Measurements from ENCODE around the gene DNAJA4.
A peak's percentile ranks its signal among the peaks of the same experiment; 100 is the strongest.

Gene DNAJA4

GRCh38 chr15:78255421-78256043 is 8.8 kb upstream of the DNAJA4 start (continued):
- no peak for TF ChIP-seq CTCF (tag by site-specific recombination; IDR thresholded peaks at IDR 0.05)
- no peak for TF ChIP-seq ZNF600 (tag by site-specific recombination; IDR thresholded peaks at IDR 0.05)
- peak; percentile 74; the same call in 1 of the 2 replicates for TF ChIP-seq ZNF394 (tag by site-specific recombination; IDR thresholded peaks at IDR 0.05; ENCODE audit: borderline replicate concordance)
- TF ChIP-seq ZBTB1 (tag by site-specific recombination; IDR thresholded peaks at IDR 0.05) = no peak
- TF ChIP-seq ZNF558 (tag by site-specific recombination; IDR thresholded peaks at IDR 0.05) = 0 out of 2 replicates have a peak, but pooled peaks have one; percentile 22

- Histone ChIP-seq H3K4me3 (ENCODE audit: low read depth, low read length) (no peak overlapping the region), H3K9me3 (ENCODE audit: control insufficient read depth, insufficient read depth, low read depth, low read length) (no peaks in the 10 kb centered on the region), H3K4me1 (ENCODE audit: control insufficient read depth, insufficient read depth, low read length) (no peaks in the 10 kb centered on the region), H3K36me3 (ENCODE audit: control insufficient read depth in 2 of 2, insufficient read depth in 1 of 2, low read length in 2 of 2) (no peaks in the 10 kb centered on the region), H3K27ac (ENCODE audit: extremely low read depth, low read depth, low read length) (no peak overlapping the region)
- CTCF ChIA-PET = interaction anchor here (0.6 to 6.9 kb wide), 2 partner anchors 15 to 19 kb away, joined by 4 to 48 read pairs; no protein-coding TSS in a partner anchor
- POLR2A ChIA-PET = interaction anchor here (1.1 kb wide), 1 partner anchor 44 kb away, joined by 3 read pairs; the partner anchor contains the start of gene SKIC8
- TF ChIP-seq ZNF311 (tag by site-specific recombination; IDR thresholded peaks at IDR 0.05; ENCODE audit: borderline replicate concordance) = no peak
- no peak for TF ChIP-seq ZNF530 (tag by site-specific recombination; IDR thresholded peaks at IDR 0.05; ENCODE audit: low read depth)
- TF ChIP-seq ZNF473 (tag by site-specific recombination; IDR thresholded peaks at IDR 0.05) = no peak
- no peak for TF ChIP-seq ZNF132 (tag by site-specific recombination; IDR thresholded peaks at IDR 0.05; ENCODE audit: borderline replicate concordance)
- TF ChIP-seq, protein P1, sequence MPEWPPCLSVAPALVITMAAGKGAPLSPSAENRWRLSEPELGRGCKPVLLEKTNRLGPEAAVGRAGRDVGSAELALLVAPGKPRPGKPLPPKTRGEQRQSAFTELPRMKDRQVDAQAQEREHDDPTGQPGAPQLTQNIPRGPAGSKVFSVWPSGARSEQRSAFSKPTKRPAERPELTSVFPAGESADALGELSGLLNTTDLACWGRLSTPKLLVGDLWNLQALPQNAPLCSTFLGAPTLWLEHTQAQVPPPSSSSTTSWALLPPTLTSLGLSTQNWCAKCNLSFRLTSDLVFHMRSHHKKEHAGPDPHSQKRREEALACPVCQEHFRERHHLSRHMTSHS (tag by site-specific recombination; IDR thresholded peaks at IDR 0.05) = no peak
- no peak for TF ChIP-seq ZFP37 (tag by site-specific recombination; IDR thresholded peaks at IDR 0.05)
- no peak for TF ChIP-seq ZNF157 (tag by site-specific recombination; IDR thresholded peaks at IDR 0.05)
- TF ChIP-seq TCF7L2 (IDR thresholded peaks at IDR 0.05; ENCODE audit: borderline replicate concordance, low read depth, low read length) = no peak
- TF ChIP-seq ZNF266 (tag by site-specific recombination; IDR thresholded peaks at IDR 0.05; ENCODE audit: low read depth) = no peak
- TF ChIP-seq, protein P2, sequence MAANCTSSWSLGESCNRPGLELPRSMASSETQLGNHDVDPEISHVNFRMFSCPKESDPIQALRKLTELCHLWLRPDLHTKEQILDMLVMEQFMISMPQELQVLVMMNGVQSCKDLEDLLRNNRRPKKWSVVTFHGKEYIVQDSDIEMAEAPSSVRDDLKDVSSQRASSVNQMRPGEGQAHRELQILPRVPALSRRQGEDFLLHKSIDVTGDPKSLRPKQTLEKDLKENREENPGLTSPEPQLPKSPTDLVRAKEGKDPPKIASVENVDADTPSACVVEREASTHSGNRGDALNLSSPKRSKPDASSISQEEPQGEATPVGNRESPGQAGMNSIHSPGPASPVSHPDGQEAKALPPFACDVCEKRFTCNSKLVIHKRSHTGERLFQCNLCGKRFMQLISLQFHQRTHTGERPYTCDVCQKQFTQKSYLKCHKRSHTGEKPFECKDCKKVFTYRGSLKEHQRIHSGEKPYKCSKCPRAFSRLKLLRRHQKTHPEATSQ (tag by site-specific recombination; IDR thresholded peaks at IDR 0.05) = no peak
- no peak for TF ChIP-seq ZBTB8A (tag by site-specific recombination; IDR thresholded peaks at IDR 0.05)
- TF ChIP-seq ZNF654 (tag by site-specific recombination; IDR thresholded peaks at IDR 0.05; ENCODE audit: low read depth) = no peak
Observed at GRCh38 chr15:78256044-78256437, 8.3 kb upstream of the DNAJA4 start.

DNA sequence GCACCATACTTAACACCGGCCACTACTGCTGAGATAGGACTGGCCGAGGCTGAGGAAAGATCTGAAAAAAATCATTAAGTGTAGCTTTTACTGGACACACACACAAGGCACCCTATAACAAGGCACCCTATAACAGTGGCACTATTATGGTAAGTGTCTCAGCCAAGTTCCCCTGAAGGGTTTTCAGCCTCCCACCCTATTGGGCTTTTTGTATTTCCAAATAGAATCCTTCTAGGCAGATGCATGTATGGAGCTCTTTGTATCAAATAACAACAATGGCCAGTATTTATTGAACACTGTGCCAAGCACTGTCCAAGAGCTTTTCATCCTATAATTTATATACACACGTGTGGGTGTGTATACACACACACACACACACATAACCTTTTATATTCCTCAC is 6.7 kb upstream of the DNAJA4 start:
- ChIA-PET CTCF (interaction anchor here (0.6 to 2.2 kb wide), 9 partner anchors 10 to 145 kb away, joined by 3 to 18 read pairs (median 3); no protein-coding TSS in a partner anchor), POLR2A (interaction anchor here (1.0 kb wide), 1 partner anchor 42 kb away, joined by 6 read pairs; the partner anchor contains the start of gene SKIC8)
- TF ChIP-seq ZNF513 (tag by site-specific recombination; IDR thresholded peaks at IDR 0.05) = no peak
- 0 out of 2 replicates have a peak, but pooled peaks have one; percentile 11 for TF ChIP-seq ZFHX2 (tag by site-specific recombination; conservative IDR thresholded peaks at IDR 0.05)
- TF ChIP-seq, protein P3, sequence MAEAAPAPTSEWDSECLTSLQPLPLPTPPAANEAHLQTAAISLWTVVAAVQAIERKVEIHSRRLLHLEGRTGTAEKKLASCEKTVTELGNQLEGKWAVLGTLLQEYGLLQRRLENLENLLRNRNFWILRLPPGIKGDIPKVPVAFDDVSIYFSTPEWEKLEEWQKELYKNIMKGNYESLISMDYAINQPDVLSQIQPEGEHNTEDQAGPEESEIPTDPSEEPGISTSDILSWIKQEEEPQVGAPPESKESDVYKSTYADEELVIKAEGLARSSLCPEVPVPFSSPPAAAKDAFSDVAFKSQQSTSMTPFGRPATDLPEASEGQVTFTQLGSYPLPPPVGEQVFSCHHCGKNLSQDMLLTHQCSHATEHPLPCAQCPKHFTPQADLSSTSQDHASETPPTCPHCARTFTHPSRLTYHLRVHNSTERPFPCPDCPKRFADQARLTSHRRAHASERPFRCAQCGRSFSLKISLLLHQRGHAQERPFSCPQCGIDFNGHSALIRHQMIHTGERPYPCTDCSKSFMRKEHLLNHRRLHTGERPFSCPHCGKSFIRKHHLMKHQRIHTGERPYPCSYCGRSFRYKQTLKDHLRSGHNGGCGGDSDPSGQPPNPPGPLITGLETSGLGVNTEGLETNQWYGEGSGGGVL (tag by site-specific recombination; IDR thresholded peaks at IDR 0.05) = no peak
- no peak for TF ChIP-seq BCL11B (tag by site-specific recombination; IDR thresholded peaks at IDR 0.05; ENCODE audit: low read depth)
- no peaks in the 10 kb centered on the region for H3K9me3 ChIP-seq (ENCODE audit: control insufficient read depth, insufficient read depth, low read depth, low read length)
- no peaks in the 10 kb centered on the region for H3K36me3 ChIP-seq (ENCODE audit: control insufficient read depth in 2 of 2, insufficient read depth in 1 of 2, low read length in 2 of 2)
- H3K4me3 ChIP-seq (ENCODE audit: low read depth, low read length) = no peak overlapping the region
- no peak overlapping the region for H3K27ac ChIP-seq (ENCODE audit: extremely low read depth, low read depth, low read length)
- no peaks in the 10 kb centered on the region for H3K4me1 ChIP-seq (ENCODE audit: control insufficient read depth, insufficient read depth, low read length)

Measured in HEK293 (cell line).